ENCODE measurements around the gene RXRG. TPM values are rescaled to one million over a fixed set of nuclear protein-coding genes. Genes with fewer than 3 reads are reported as not detected.

Gene RXRG
- total and polyA plus RNA-seq, 2 donors (not counting 3 experiments of a cell fraction or from before 2014, with no cell fraction given) = not detected

DNA sequence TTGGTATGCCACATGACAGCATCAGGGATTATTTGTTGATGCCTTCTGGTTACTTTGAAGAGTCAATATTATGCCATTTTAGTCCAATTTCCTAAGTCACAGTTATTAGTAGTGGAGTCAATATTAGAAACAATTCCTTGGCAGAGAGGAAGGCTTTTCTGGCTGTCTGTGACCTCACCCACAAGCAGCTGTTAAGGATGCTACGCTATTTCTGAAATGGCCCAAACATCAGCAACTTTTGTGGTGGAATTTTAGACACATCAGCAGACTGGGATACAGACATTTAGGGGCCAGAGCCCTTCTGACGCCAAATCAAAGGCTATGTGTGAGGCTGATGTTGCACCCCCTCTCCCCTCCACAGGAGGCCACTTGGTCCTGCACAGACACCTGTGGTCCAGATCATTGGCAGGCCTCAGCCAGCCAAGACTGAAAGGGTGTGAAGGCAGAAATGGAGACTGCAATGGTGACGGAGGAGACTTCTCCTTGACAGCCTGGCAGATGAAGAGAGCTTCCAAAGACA lies 9.2 kb upstream of the RXRG start:
- no peak overlapping the region for H3K9ac ChIP-seq (replicated peaks; ENCODE audit: extremely low read depth, insufficient read depth, low read length)
- CTCF ChIA-PET = no interaction called here

More for the DNA sequence above, 9.2 kb upstream of the RXRG start:
- DNase-seq (ENCODE audit: low read depth, low spot score) (no peak), FAIRE-seq (no peak)
- Histone ChIP-seq H3K9me3 (replicated peaks; ENCODE audit: control insufficient read depth, insufficient read depth, low read length) (no peaks in the 10 kb centered on the region), H3K9me1 (replicated peaks; ENCODE audit: control insufficient read depth, extremely low read depth, insufficient read depth, low read length) (no peaks in the 10 kb centered on the region), H3K4me3 (replicated peaks in 1 of 3; ENCODE audit: insufficient read depth in 1 of 3, low read depth in 1 of 3, low read length in 3 of 3) (no peak overlapping the region), H3K79me2 (ENCODE audit: control insufficient read depth, insufficient read depth, low read length) (no peaks in the 10 kb centered on the region), H3K27ac (ENCODE audit: insufficient read depth, low read depth, low read length) (no peak overlapping the region), H3K27me3 (ENCODE audit: control insufficient read depth in 2 of 2, insufficient read depth in 2 of 2, low read length in 2 of 2) (peaks cover 0 to 4% of the 10 kb centered on the region in 2 experiments), H3K36me3 (ENCODE audit: control insufficient read depth in 2 of 2, extremely low read depth in 1 of 2, insufficient read depth in 2 of 2, low read length in 2 of 2) (no peaks in the 10 kb centered on the region), H3K4me1 (ENCODE audit: control insufficient read depth, extremely low read depth, insufficient read depth, low read length) (no peaks in the 10 kb centered on the region), H2AFZ (ENCODE audit: low read depth, low read length) (no peak overlapping the region), H4K20me1 (replicated peaks; ENCODE audit: control insufficient read depth, extremely low read depth, insufficient read depth, low read length) (no peaks in the 10 kb centered on the region), H3K4me2 (ENCODE audit: insufficient read depth, low read length) (no peak overlapping the region)
- no TSS peak for BruUV-seq (replicated peaks)
- TF ChIP-seq GATA2 (IDR thresholded peaks at IDR 0.05; ENCODE audit: insufficient read depth, insufficient read length, low read depth, low read length) (no peak), FOS (IDR thresholded peaks at IDR 0.05; ENCODE audit: borderline replicate concordance, insufficient read depth, low read length) (no peak), JUN (IDR thresholded peaks at IDR 0.05; ENCODE audit: borderline replicate concordance, insufficient read depth, insufficient read length, low read depth) (no peak), POLR2AphosphoS5 (IDR thresholded peaks at IDR 0.05; ENCODE audit: insufficient read depth, low read depth, low read length) (no peak), EZH2 (IDR thresholded peaks at IDR 0.05; ENCODE audit: borderline replicate concordance, low read depth, low read length, severe bottlenecking) (no peak), CTCF (IDR thresholded peaks at IDR 0.05; ENCODE audit: extremely low read depth in 1 of 2, insufficient read depth in 1 of 2, low read depth in 1 of 2, low read length in 2 of 2) (no peak), MYC (IDR thresholded peaks at IDR 0.05; ENCODE audit: low read depth, low read length) (no peak), POLR2A (IDR thresholded peaks at IDR 0.05; ENCODE audit: low read depth, low read length) (no peak)
- TF ChIP-seq, protein P1, sequence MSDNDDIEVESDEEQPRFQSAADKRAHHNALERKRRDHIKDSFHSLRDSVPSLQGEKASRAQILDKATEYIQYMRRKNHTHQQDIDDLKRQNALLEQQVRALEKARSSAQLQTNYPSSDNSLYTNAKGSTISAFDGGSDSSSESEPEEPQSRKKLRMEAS (IDR thresholded peaks at IDR 0.05; ENCODE audit: insufficient read depth, insufficient read length) = no peak
- POLR2A ChIA-PET = no interaction called here
- dilution Hi-C loops (cut with MboI; ENCODE audit: extremely low pct_ligation_motif_present, low sequenced_read_pairs) = no loop called here
- intact Hi-C loops (cut with micrococcal nuclease) = no loop called here

All from endothelial cell of umbilical vein (primary cell).